Measurements from ENCODE around the gene CYFIP2. TPM values are rescaled to one million over a fixed set of nuclear protein-coding genes. Genes with fewer than 3 reads are reported as not detected.

CYFIP2 gene
- total RNA-seq, 1 donor from 2014 or later: 36.6 TPM

- Histone ChIP-seq H3K27me3 (ENCODE audit: low read depth) (no peaks in the 10 kb centered on the region), H3K9me3 (no peaks in the 10 kb centered on the region), H3K27ac (no peak overlapping the region), H3K36me3 (no peaks in the 10 kb centered on the region), H3K4me1 (peaks cover 28% of the 10 kb centered on the region), H3K4me3 (no peak overlapping the region)
- TF ChIP-seq CTCF (IDR thresholded peaks at IDR 0.05): no peak
- ATAC-seq: peak in 1 of 2 donors; percentile 3
- intact Hi-C loops (cut with DNase I): no loop called here
- DNase-seq: no peak
Observed at GRCh38 chr5:157263496-157264090, 2.3 kb upstream of the CYFIP2 start.

GRCh38 chr5:157266286-157267007, 524 bp downstream of the CYFIP2 start:
- DNase-seq (peak; percentile 73), ATAC-seq (peak; percentile 58 to 64)
- Histone ChIP-seq H3K36me3 (no peaks in the 10 kb centered on the region), H3K9me3 (no peaks in the 10 kb centered on the region), H3K4me3 (peak overlapping the region; percentile 68), H3K4me1 (peaks cover 48% of the 10 kb centered on the region), H3K27me3 (ENCODE audit: low read depth) (no peaks in the 10 kb centered on the region), H3K27ac (peak overlapping the region; percentile 82)
- intact Hi-C loops (cut with DNase I): no loop called here
- TF ChIP-seq CTCF (IDR thresholded peaks at IDR 0.05): no peak

- ATAC-seq (no peak), DNase-seq (no peak)
- H3K36me3 ChIP-seq: no peaks in the 10 kb centered on the region
- H3K9me3 ChIP-seq: no peaks in the 10 kb centered on the region
- peaks cover 48% of the 10 kb centered on the region for H3K4me1 ChIP-seq
- no peaks in the 10 kb centered on the region for H3K27me3 ChIP-seq (ENCODE audit: low read depth)
- no peak for TF ChIP-seq CTCF (IDR thresholded peaks at IDR 0.05)
- peak overlapping the region; percentile 68 for H3K4me3 ChIP-seq
- H3K27ac ChIP-seq: no peak overlapping the region
- intact Hi-C loops (cut with DNase I): no loop called here
Observed at GRCh38 chr5:157267025-157267424, 1.1 kb downstream of the CYFIP2 start.

- intact Hi-C loops (cut with DNase I): no loop called here
- Histone ChIP-seq H3K36me3 (no peaks in the 10 kb centered on the region), H3K9me3 (no peaks in the 10 kb centered on the region), H3K4me3 (no peak overlapping the region), H3K4me1 (peaks cover 48% of the 10 kb centered on the region), H3K27me3 (ENCODE audit: low read depth) (no peaks in the 10 kb centered on the region), H3K27ac (no peak overlapping the region)
- no peak for TF ChIP-seq CTCF (IDR thresholded peaks at IDR 0.05)
- ATAC-seq (no peak), DNase-seq (no peak)
Observed at GRCh38 chr5:157267761-157268480, 2.0 kb downstream of the CYFIP2 start.

GRCh38 chr5:157269165-157269671, 3.3 kb downstream of the CYFIP2 start:
- ATAC-seq (peak; percentile 74 to 86), DNase-seq (peak; percentile 63)
- no peaks in the 10 kb centered on the region for H3K27me3 ChIP-seq (ENCODE audit: low read depth)
- H3K9me3 ChIP-seq: no peaks in the 10 kb centered on the region
- intact Hi-C loops (cut with DNase I): no loop called here
- peaks cover 39% of the 10 kb centered on the region for H3K4me1 ChIP-seq
- H3K4me3 ChIP-seq: no peak overlapping the region
- peak overlapping the region; percentile 70 for H3K27ac ChIP-seq
- no peak for TF ChIP-seq CTCF (IDR thresholded peaks at IDR 0.05)
- H3K36me3 ChIP-seq: no peaks in the 10 kb centered on the region

Data from lower lobe of right lung (tissue), 2 donors.